IMR-90 (cell line): ENCODE data around the gene INPP5E. TPM values are rescaled to one million over a fixed set of nuclear protein-coding genes. Genes with fewer than 3 reads are reported as not detected.

Experiments used
- ATAC-seq: fragments of 200-7000 bp; cut with Tn5 transposase; 2 replicates; pipeline ENCODE4 v1.9.1; 2020; ENCODE audit warnings: low read depth, mild to moderate bottlenecking, moderate library complexity
- BruUV-seq: library from RNA; stranded (reverse); fragments of 400-500 nt; replicated peaks from 2 replicates; lab custom pipeline; 2021; lab: Mats Ljungman, UMichigan
- CTCF ChIA-PET: fragments of 300-600 bp; formaldehyde crosslinking; extraction: SDS; loops from one replicate; lab custom pipeline; 2021; ENCODE audit warnings: antibody characterized with exemption; lab: Yijun Ruan, JAX
- POLR2A ChIA-PET: fragments of 300-600 bp; sonication (Branson Sonifier 250); formaldehyde crosslinking; loops from one replicate; lab custom pipeline; 2022; ENCODE audit warnings: antibody characterized with exemption; ENCODE audit not compliant: unreplicated experiment; lab: Charles Lee
- DNase-seq: peaks from one replicate; pipeline ENCODE4 v3.0.0; 2013
- H2AFZ ChIP-seq: replicated peaks from 2 replicates; pipeline ENCODE3; 2013; ENCODE audit warnings: low read length, mild to moderate bottlenecking; ENCODE audit not compliant: poor library complexity
- H2AK5ac ChIP-seq: 2 replicates; pipeline ENCODE4 v1.6.1; 2013; ENCODE audit warnings: low read depth, low read length, inconsistent platforms
- H2AK9ac ChIP-seq: replicated peaks from 2 replicates; pipeline ENCODE3; 2013; ENCODE audit warnings: mild to moderate bottlenecking, low read depth, low read length, moderate library complexity; ENCODE audit not compliant: poor library complexity
- H2BK120ac ChIP-seq: 2 replicates; pipeline ENCODE4 v1.6.1; 2013; ENCODE audit warnings: low read depth, low read length, inconsistent platforms
- H2BK15ac ChIP-seq: 3 replicates; pipeline ENCODE4 v1.6.1; 2013; ENCODE audit warnings: low read depth, low read length, inconsistent platforms
- H2BK20ac ChIP-seq: 2 replicates; pipeline ENCODE4 v1.6.1; 2013; ENCODE audit warnings: low read depth, mild to moderate bottlenecking, inconsistent platforms, low read length, moderate library complexity
- H2BK5ac ChIP-seq: 2 replicates; pipeline ENCODE4 v1.6.1; 2013; ENCODE audit warnings: mild to moderate bottlenecking, low read depth, low read length, inconsistent platforms; ENCODE audit not compliant: poor library complexity, severe bottlenecking
- H3K14ac ChIP-seq: replicated peaks from 2 replicates; pipeline ENCODE4 v1.6.1; 2013; ENCODE audit warnings: low read depth, low read length, inconsistent platforms
- H3K18ac ChIP-seq: 2 replicates; pipeline ENCODE4 v1.6.1; 2013; ENCODE audit warnings: low read depth, low read length, control low read depth
- H3K23ac ChIP-seq: 2 replicates; pipeline ENCODE4 v1.6.1; 2013; ENCODE audit warnings: low read depth, low read length, inconsistent platforms
- H3K27ac ChIP-seq: 2 replicates; pipeline ENCODE4 v1.5.1; 2013; ENCODE audit warnings: mild to moderate bottlenecking, control low read depth, low read length; ENCODE audit not compliant: insufficient read depth
- H3K27me3 ChIP-seq: 2 replicates; pipeline ENCODE4 v1.6.1; 2013; ENCODE audit warnings: low read length; ENCODE audit not compliant: control insufficient read depth, insufficient read depth
- H3K36me3 ChIP-seq: 2 replicates; pipeline ENCODE4 v1.6.1; 2013; ENCODE audit warnings: low read length, mixed read lengths; ENCODE audit not compliant: control insufficient read depth, insufficient read depth
- H3K4ac ChIP-seq: 2 replicates; pipeline ENCODE4 v1.6.1; 2013; ENCODE audit warnings: low read depth, low read length, inconsistent platforms
- H3K4me1 ChIP-seq: 2 replicates; pipeline ENCODE4 v1.6.1; 2013; ENCODE audit warnings: low read length, mixed read lengths; ENCODE audit not compliant: control insufficient read depth, insufficient read depth
- H3K4me2 ChIP-seq: 2 replicates; pipeline ENCODE4 v1.6.1; 2013; ENCODE audit warnings: low read depth, mild to moderate bottlenecking, control low read depth, low read length, moderate library complexity
- H3K4me3 ChIP-seq: 2 replicates; pipeline ENCODE4 v1.5.1; 2013; ENCODE audit warnings: low read depth, mild to moderate bottlenecking, control low read depth, low read length, moderate library complexity; ENCODE audit not compliant: insufficient read depth
- H3K56ac ChIP-seq: 2 replicates; pipeline ENCODE4 v1.6.1; 2013; ENCODE audit warnings: low read length, inconsistent platforms; ENCODE audit not compliant: insufficient read depth; ENCODE audit errors: extremely low read depth
- H3K79me1 ChIP-seq, 2 experiments: 2 replicates each; pipeline ENCODE4 v1.6.1; 2013; ENCODE audit warnings: low read length in 2 of 2, inconsistent platforms in 1 of 2, low read depth in 1 of 2
- H3K9ac ChIP-seq: 2 replicates; pipeline ENCODE4 v1.6.1; 2013; ENCODE audit warnings: low read depth, low read length, control low read depth
- H3K9me1 ChIP-seq: 2 replicates; pipeline ENCODE4 v1.6.1; 2013; ENCODE audit warnings: low read length, inconsistent platforms; ENCODE audit not compliant: insufficient read depth
- H3K9me3 ChIP-seq: 2 replicates; pipeline ENCODE4 v1.6.1; 2013; ENCODE audit warnings: low read length; ENCODE audit not compliant: control insufficient read depth, insufficient read depth
- H4K20me1 ChIP-seq: 2 replicates; pipeline ENCODE4 v1.6.1; 2013; ENCODE audit warnings: low read length, inconsistent platforms; ENCODE audit not compliant: insufficient read depth
- H4K5ac ChIP-seq: 2 replicates; pipeline ENCODE4 v1.6.1; 2013; ENCODE audit warnings: mild to moderate bottlenecking, low read depth, low read length, control low read depth
- H4K8ac ChIP-seq, 2 experiments: 2 replicates each; pipeline ENCODE4 v1.6.1; 2013; ENCODE audit warnings: low read depth in 2 of 2, low read length in 2 of 2, control low read depth in 1 of 2, inconsistent platforms in 1 of 2
- H4K91ac ChIP-seq: 2 replicates; pipeline ENCODE4 v1.6.1; 2013; ENCODE audit warnings: low read depth, low read length, inconsistent platforms; ENCODE audit not compliant: insufficient read depth
- CTCF ChIP-seq: conservative IDR thresholded peaks from 2 replicates; pipeline ENCODE4 v1.5.1; 2012; ENCODE audit warnings: mild to moderate bottlenecking, low read depth, low read length, improper control_type of control experiment
- NFE2L2 ChIP-seq: fragments of 150-350 bp; IDR thresholded peaks from 2 replicates; pipeline ENCODE4 v1.6.1; 2016; ENCODE audit warnings: low read depth, mild to moderate bottlenecking, low read length
- RAD21 ChIP-seq: IDR thresholded peaks from 2 replicates; pipeline ENCODE4 v1.6.1; 2012; ENCODE audit warnings: low read length, improper control_type of control experiment
- RFX5 ChIP-seq: IDR thresholded peaks from 2 replicates; pipeline ENCODE4 v1.8.0; 2012; ENCODE audit warnings: low read depth, mild to moderate bottlenecking, low read length, moderate library complexity
- WGBS, 2 experiments: methylation state at CpG; one replicate each; pipeline versions ENCODE4 v1.1.5 to v1.1.7; 2013; ENCODE audit warnings: missing lambda C conversion rate in 2 of 2; ENCODE audit not compliant: insufficient read length in 1 of 2; ENCODE audit errors: extremely low coverage in 2 of 2; 5-methylcytosine and 5-hydroxymethylcytosine counted together
- dilution Hi-C: fragments of 300-500 bp; cut with HindIII; formaldehyde crosslinking; loops from one replicate; pipeline ENCODE4 v1.14.3; 2018; ENCODE audit warnings: low sequenced_read_pairs; ENCODE audit not compliant: unreplicated experiment
- in situ Hi-C: fragments of 300-500 bp; cut with MboI; formaldehyde crosslinking; loops from 3 replicates; pipeline ENCODE4 v1.14.3; 2019; ENCODE audit warnings: low sequenced_read_pairs, inconsistent platforms, mixed read lengths
- intact Hi-C: fragments of 100-400 bp; cut with micrococcal nuclease; formaldehyde crosslinking; loops from 2 replicates; pipeline ENCODE4 v1.10.0; 2022
- polyA plus RNA-seq, 3 experiments: library from polyadenylated mRNA; depleted of rRNA; stranded (reverse); fragments of >200 nt; gene quantifications; 2 replicates each; pipeline ENCODE4 v1.2.3, GENCODE V29; 2012; ENCODE audit warnings: low replicate concordance in 1 of 3
- total RNA-seq: library from RNA; depleted of rRNA; stranded (reverse); fragments of >200 nt; gene quantifications from 2 replicates; pipeline ENCODE4 v1.2.3, GENCODE V29; 2012

Gene INPP5E
- total and polyA plus RNA-seq, 2 of the 4 experiments (the other 2 are of a cell fraction) = 1.6 to 9.4 TPM

- Histone ChIP-seq H2BK120ac (no peak overlapping the region), H3K79me1 (peaks cover 6 to 23% of the 10 kb centered on the region in 2 experiments), H2BK15ac (no peak overlapping the region), H3K14ac (no peak overlapping the region), H4K8ac (no peak overlapping the region), H3K4me3 (no peak overlapping the region), H3K9ac (no peak overlapping the region), H3K9me1 (no peaks in the 10 kb centered on the region), H3K18ac (no peak overlapping the region), H4K20me1 (peaks cover 23% of the 10 kb centered on the region), H3K23ac (no peak overlapping the region), H2BK5ac (no peak overlapping the region), H3K4me1 (no peaks in the 10 kb centered on the region), H2BK20ac (no peak overlapping the region), H3K4ac (no peak overlapping the region), H4K91ac (no peak overlapping the region), H2AFZ (no peak overlapping the region), H3K56ac (no peak overlapping the region), H3K27me3 (no peaks in the 10 kb centered on the region), H3K36me3 (peaks cover 77% of the 10 kb centered on the region), H2AK9ac (no peak overlapping the region), H3K9me3 (no peaks in the 10 kb centered on the region), H3K27ac (no peak overlapping the region), H2AK5ac (no peak overlapping the region), H3K4me2 (no peak overlapping the region), H4K5ac (no peak overlapping the region)
- dilution Hi-C loops = no loop called here
- WGBS, 2 experiments = 96% methylated on average over 19 of the region's 24 CpGs; no CpG with 5 or more reads in 1 of the 2 experiments
- ChIA-PET POLR2A (no interaction called here), CTCF (no interaction called here)
- ATAC-seq (no peak), DNase-seq (no peak)
- in situ Hi-C loops = no loop called here
- BruUV-seq = no TSS peak
- intact Hi-C loops = no loop called here
- TF ChIP-seq RAD21 (no peak), CTCF (no peak), NFE2L2 (no peak), RFX5 (no peak)
Measured at GRCh38 chr9:136457326-136457725, 17.7 kb upstream of the INPP5E start.
